NCI-H1105 (cell line): ENCODE measurements around the gene TREML2.

Source experiments
- DNase-seq: peaks from one replicate; lab custom pipeline; 2025; lab: John Stamatoyannopoulos, UW

The TREML2 gene

GRCh38 chr6:41177287-41177686, 23.7 kb downstream of the TREML2 start:
- no peak for DNase-seq

GRCh38 chr6:41176189-41176588, 24.8 kb downstream of the TREML2 start:
- DNase-seq: no peak

- no peak for DNase-seq
These were observed 25.9 kb downstream of the TREML2 start for GRCh38 chr6:41175084-41175483.

GRCh38 chr6:41174610-41175009, 26.3 kb downstream of the TREML2 start:
- no peak for DNase-seq

- no peak for DNase-seq
These were observed 29.0 kb downstream of the TREML2 start for GRCh38 chr6:41171908-41172307.

GRCh38 chr6:41170547-41171160, 30.3 kb downstream of the TREML2 start:
- no peak for DNase-seq

GRCh38 chr6:41167173-41167963, 33.6 kb downstream of the TREML2 start:
- DNase-seq: no peak

GRCh38 chr6:41164551-41165120, 36.3 kb downstream of the TREML2 start:
- no peak for DNase-seq

GRCh38 chr6:41163419-41163717, 37.6 kb downstream of the TREML2 start:
- DNase-seq: no peak

GRCh38 chr6:41162687-41163418, 38.1 kb downstream of the TREML2 start, which contains the start of gene TREM2:
Gene TREM2, minus strand, starts transcription at chr6:41163116. Its CDS starts 34 bp downstream, at chr6:41163082.
- no peak for DNase-seq

- no peak for DNase-seq
These were observed 38.9 kb downstream of the TREML2 start for GRCh38 chr6:41161851-41162552.

- DNase-seq: no peak
These were observed 39.6 kb downstream of the TREML2 start for GRCh38 chr6:41161380-41161779.

- no peak for DNase-seq
These were observed 40.0 kb downstream of the TREML2 start for GRCh38 chr6:41160933-41161332.

- DNase-seq: peak; percentile 80
These were observed 41.4 kb downstream of the TREML2 start for GRCh38 chr6:41159415-41160082.

GRCh38 chr6:41157323-41157722, 43.6 kb downstream of the TREML2 start:
- no peak for DNase-seq

GRCh38 chr6:41156771-41157170, 44.2 kb downstream of the TREML2 start:
- DNase-seq: no peak

GRCh38 chr6:41156001-41156400, 44.9 kb downstream of the TREML2 start:
- no peak for DNase-seq

GRCh38 chr6:41155132-41155805, 45.7 kb downstream of the TREML2 start:
- no peak for DNase-seq

- DNase-seq: no peak
These were observed 46.8 kb downstream of the TREML2 start, which contains the start of gene TREML1 for GRCh38 chr6:41153992-41154625. Gene TREML1, minus strand, starts transcription at chr6:41154347. Its CDS starts 59 bp downstream, at chr6:41154288.

- DNase-seq: no peak
These were observed 47.5 kb downstream of the TREML2 start for GRCh38 chr6:41153451-41153850.
